ENCODE data around the gene SHC2. TPM values are rescaled to one million over a fixed set of nuclear protein-coding genes. Genes with fewer than 3 reads are reported as not detected.
A peak's percentile ranks its signal among the peaks of the same experiment; 100 is the strongest.

Gene SHC2
- total and polyA plus RNA-seq, 9 of the 15 experiments (the other 6 are each of a cell fraction or from before 2014, with no cell fraction given) = 0.14 to 0.36 (median 0.17) TPM; not detected in 5

GRCh38 chr19:459724-460511 lies 915 bp downstream of the SHC2 start (continued):
- no peak for TF ChIP-seq EHMT2 (IDR thresholded peaks at IDR 0.05)
- TF ChIP-seq TCF7 (IDR thresholded peaks at IDR 0.05; ENCODE audit: borderline replicate concordance) = no peak
- no peak for TF ChIP-seq E2F8 (IDR thresholded peaks at IDR 0.05; ENCODE audit: low read depth, partially characterized antibody)
- peak; percentile 73 for TF ChIP-seq USF1 (CRISPR knock-in tag; IDR thresholded peaks at IDR 0.05)
- TF ChIP-seq MGA (IDR thresholded peaks at IDR 0.05) = no peak
- peak; percentile 77 for TF ChIP-seq ZFX (CRISPR knock-in tag; IDR thresholded peaks at IDR 0.05)
- 0 out of 2 replicates have a peak, but pooled peaks have one; percentile 25 for TF ChIP-seq L3MBTL2 (IDR thresholded peaks at IDR 0.05)
- TF ChIP-seq FOXJ2 (tag; IDR thresholded peaks at IDR 0.05) = no peak
- TF ChIP-seq, protein P1, sequence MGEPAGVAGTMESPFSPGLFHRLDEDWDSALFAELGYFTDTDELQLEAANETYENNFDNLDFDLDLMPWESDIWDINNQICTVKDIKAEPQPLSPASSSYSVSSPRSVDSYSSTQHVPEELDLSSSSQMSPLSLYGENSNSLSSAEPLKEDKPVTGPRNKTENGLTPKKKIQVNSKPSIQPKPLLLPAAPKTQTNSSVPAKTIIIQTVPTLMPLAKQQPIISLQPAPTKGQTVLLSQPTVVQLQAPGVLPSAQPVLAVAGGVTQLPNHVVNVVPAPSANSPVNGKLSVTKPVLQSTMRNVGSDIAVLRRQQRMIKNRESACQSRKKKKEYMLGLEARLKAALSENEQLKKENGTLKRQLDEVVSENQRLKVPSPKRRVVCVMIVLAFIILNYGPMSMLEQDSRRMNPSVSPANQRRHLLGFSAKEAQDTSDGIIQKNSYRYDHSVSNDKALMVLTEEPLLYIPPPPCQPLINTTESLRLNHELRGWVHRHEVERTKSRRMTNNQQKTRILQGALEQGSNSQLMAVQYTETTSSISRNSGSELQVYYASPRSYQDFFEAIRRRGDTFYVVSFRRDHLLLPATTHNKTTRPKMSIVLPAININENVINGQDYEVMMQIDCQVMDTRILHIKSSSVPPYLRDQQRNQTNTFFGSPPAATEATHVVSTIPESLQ (CRISPR knock-in tag; IDR thresholded peaks at IDR 0.05) = no peak

All from K562 (cell line).